Measurements from ENCODE around the gene EIF4E1B.

DNA sequence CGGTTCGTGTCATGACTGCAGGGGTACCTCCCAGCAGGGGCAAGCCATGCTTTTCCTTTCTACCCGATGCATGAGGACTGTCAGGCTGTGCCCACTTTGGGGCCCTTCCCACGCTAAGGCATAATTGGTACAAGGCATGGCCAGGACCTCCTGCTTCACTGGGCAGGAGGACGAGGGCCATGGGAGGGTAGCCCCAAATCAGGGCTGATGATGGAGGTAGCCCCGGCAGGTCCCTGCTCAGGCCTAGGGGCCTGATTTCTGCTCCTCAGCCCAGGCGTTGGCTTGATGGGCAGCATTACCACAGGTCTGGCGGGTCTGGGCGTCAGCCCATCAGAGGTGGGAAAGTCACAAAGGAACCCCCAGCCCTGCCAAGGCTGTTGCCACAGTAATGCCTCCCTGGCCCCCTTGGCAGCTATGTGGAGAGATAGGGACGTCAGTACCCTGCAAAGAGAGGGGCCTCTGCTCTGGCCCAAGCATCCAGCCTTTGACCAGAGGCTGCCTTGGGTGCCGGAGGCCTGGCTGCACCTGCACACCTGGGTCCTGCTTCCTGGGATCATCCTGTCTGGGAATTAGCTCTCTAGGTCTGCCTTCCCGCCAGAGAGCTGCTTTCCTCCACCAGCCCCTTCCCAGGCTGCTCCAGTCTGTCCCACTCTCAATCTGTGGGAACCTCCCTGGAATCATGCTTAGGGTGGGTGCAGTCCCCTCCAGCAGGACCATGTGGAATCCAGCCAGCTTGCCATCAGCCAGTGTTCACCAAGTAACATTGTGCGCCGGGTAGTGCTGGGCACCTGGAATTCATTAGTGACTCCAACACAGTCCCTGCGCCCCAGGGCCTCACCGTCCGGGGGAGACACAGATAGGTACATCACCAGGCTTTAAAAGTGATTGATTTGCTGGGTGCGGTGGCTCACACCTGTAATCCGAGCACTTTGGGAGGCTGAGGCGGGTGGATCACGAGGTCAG, 32.2 kb downstream of the EIF4E1B start:
- TF ChIP-seq EZH2 (IDR thresholded peaks at IDR 0.05; ENCODE audit: borderline replicate concordance, low read depth, low read length, poor library complexity, severe bottlenecking), result no peak
- TF ChIP-seq, protein P1, sequence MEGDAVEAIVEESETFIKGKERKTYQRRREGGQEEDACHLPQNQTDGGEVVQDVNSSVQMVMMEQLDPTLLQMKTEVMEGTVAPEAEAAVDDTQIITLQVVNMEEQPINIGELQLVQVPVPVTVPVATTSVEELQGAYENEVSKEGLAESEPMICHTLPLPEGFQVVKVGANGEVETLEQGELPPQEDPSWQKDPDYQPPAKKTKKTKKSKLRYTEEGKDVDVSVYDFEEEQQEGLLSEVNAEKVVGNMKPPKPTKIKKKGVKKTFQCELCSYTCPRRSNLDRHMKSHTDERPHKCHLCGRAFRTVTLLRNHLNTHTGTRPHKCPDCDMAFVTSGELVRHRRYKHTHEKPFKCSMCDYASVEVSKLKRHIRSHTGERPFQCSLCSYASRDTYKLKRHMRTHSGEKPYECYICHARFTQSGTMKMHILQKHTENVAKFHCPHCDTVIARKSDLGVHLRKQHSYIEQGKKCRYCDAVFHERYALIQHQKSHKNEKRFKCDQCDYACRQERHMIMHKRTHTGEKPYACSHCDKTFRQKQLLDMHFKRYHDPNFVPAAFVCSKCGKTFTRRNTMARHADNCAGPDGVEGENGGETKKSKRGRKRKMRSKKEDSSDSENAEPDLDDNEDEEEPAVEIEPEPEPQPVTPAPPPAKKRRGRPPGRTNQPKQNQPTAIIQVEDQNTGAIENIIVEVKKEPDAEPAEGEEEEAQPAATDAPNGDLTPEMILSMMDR (conservative IDR thresholded peaks at IDR 0.05; ENCODE audit: low read depth, low read length), result no peak
